ENCODE data around the gene UGGT2. TPM values are rescaled to one million over a fixed set of nuclear protein-coding genes. Genes with fewer than 3 reads are reported as not detected.

Gene UGGT2
- total RNA-seq, 3 donors from 2014 or later = 65.3 to 70.7 (median 67.2) TPM

GRCh38 chr13:95754069-95754468 lies 299.1 kb downstream of the UGGT2 start:
- TF ChIP-seq POLR2A (IDR thresholded peaks at IDR 0.05) (no peak), POLR2AphosphoS5 (IDR thresholded peaks at IDR 0.05) (no peak), CTCF (IDR thresholded peaks at IDR 0.05) (no peak)

GRCh38 chr13:95752677-95753076 lies 300.5 kb downstream of the UGGT2 start:
- Histone ChIP-seq H3K4me1 (no peaks in the 10 kb centered on the region), H3K27ac (no peak overlapping the region), H3K27me3 (no peaks in the 10 kb centered on the region), H3K36me3 (no peaks in the 10 kb centered on the region), H3K4me3 (no peak overlapping the region), H3K9me3 (no peaks in the 10 kb centered on the region)
- no peak for DNase-seq (ENCODE audit: low spot score in 2 of 2)
- intact Hi-C loops (cut with DNase I; ENCODE audit: low total_unique reads) = no loop called here
- TF ChIP-seq CTCF (IDR thresholded peaks at IDR 0.05) = no peak
- TF ChIP-seq POLR2A (IDR thresholded peaks at IDR 0.05) = no peak
- TF ChIP-seq POLR2AphosphoS5 (IDR thresholded peaks at IDR 0.05) = no peak

More at GRCh38 chr13:95754069-95754468, 299.1 kb downstream of the UGGT2 start:
- no peak overlapping the region for H3K4me3 ChIP-seq
- H3K36me3 ChIP-seq = no peaks in the 10 kb centered on the region
- H3K9me3 ChIP-seq = no peaks in the 10 kb centered on the region
- no peaks in the 10 kb centered on the region for H3K27me3 ChIP-seq
- no peak overlapping the region for H3K27ac ChIP-seq
- no peak for DNase-seq (ENCODE audit: low spot score in 2 of 2)
- H3K4me1 ChIP-seq = no peaks in the 10 kb centered on the region
- intact Hi-C loops (cut with DNase I; ENCODE audit: low total_unique reads) = no loop called here

Other genes starting within 250 kb of the UGGT2 start
- gene HS6ST3, start 36.7 kb upstream of the UGGT2 start, total RNA-seq = 1 to 10 TPM in 1 of 3 donors, under 1 TPM in 2; under 0.01 to 1.3 (median 0.59) TPM

Measured in breast epithelium (tissue), 4 donors.